Measurements from ENCODE around the gene TRMT44.

The TRMT44 gene

DNA sequence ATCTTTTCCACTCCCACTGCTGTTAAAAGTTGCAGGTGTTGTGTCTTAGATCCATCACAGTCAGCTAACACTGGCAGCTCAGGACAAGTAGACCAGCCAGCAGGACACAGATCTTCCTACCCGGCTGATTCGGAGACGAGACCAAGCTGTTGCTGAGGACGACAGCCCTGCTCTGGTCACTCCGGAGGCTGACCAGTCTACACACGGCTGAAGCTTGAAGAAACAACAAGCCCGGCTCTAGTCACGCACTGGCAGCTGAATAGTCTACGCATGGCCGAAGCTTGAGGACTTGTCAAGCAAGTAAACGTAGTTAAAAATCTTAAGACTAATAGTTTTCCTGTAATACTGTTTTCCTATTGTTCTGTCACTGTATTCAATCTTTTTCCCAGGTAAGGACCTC is 1.8 kb upstream of the TRMT44 start:
- no peak for TF ChIP-seq TAF1 (IDR thresholded peaks at IDR 0.05; ENCODE audit: low read depth)
- TF ChIP-seq EP300 (IDR thresholded peaks at IDR 0.05; ENCODE audit: borderline replicate concordance): no peak
- TF ChIP-seq, protein P1, sequence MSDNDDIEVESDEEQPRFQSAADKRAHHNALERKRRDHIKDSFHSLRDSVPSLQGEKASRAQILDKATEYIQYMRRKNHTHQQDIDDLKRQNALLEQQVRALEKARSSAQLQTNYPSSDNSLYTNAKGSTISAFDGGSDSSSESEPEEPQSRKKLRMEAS (IDR thresholded peaks at IDR 0.05): no peak
- TF ChIP-seq, protein P2, sequence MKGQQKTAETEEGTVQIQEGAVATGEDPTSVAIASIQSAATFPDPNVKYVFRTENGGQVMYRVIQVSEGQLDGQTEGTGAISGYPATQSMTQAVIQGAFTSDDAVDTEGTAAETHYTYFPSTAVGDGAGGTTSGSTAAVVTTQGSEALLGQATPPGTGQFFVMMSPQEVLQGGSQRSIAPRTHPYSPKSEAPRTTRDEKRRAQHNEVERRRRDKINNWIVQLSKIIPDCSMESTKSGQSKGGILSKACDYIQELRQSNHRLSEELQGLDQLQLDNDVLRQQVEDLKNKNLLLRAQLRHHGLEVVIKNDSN (IDR thresholded peaks at IDR 0.05): no peak
- TF ChIP-seq NFIC (IDR thresholded peaks at IDR 0.05): no peak
- no peak for TF ChIP-seq ZBTB7A (IDR thresholded peaks at IDR 0.05; ENCODE audit: low read depth)
- TF ChIP-seq FOXM1 (IDR thresholded peaks at IDR 0.05; ENCODE audit: borderline replicate concordance, low read depth): no peak
- TF ChIP-seq RAD21 (IDR thresholded peaks at IDR 0.05; ENCODE audit: low read depth): no peak
- no peak for TF ChIP-seq TCF12 (IDR thresholded peaks at IDR 0.05; ENCODE audit: low read depth)
- no peak for TF ChIP-seq CEBPB (IDR thresholded peaks at IDR 0.05)
- TF ChIP-seq TEAD4 (IDR thresholded peaks at IDR 0.05): no peak

DNA sequence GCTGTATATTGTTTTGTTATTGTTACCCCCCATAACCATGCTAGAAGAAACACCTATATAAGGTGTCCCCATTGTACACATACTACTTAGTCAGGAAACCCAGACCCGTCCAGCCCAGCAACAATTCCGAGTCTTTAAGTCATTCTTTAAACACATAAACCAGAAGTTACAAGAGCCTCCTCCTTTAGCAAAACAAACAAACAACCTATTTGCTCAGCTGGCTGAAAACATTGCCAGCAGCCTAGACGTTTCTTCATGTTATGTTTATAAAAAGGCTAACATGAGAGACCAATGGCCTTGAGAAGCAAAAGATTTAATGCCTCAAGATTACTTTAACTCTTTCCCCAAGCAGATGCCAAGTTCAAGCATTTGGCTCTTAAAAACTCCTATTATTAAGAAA is 1.4 kb upstream of the TRMT44 start:
- TF ChIP-seq, protein P1 (IDR thresholded peaks at IDR 0.05): no peak
- TF ChIP-seq, protein P2 (IDR thresholded peaks at IDR 0.05): no peak
- no peak for TF ChIP-seq TCF12 (IDR thresholded peaks at IDR 0.05; ENCODE audit: low read depth)
- no peak for TF ChIP-seq EP300 (IDR thresholded peaks at IDR 0.05; ENCODE audit: borderline replicate concordance)
- no peak for TF ChIP-seq EGR1 (IDR thresholded peaks at IDR 0.05)
- TF ChIP-seq, protein P3, sequence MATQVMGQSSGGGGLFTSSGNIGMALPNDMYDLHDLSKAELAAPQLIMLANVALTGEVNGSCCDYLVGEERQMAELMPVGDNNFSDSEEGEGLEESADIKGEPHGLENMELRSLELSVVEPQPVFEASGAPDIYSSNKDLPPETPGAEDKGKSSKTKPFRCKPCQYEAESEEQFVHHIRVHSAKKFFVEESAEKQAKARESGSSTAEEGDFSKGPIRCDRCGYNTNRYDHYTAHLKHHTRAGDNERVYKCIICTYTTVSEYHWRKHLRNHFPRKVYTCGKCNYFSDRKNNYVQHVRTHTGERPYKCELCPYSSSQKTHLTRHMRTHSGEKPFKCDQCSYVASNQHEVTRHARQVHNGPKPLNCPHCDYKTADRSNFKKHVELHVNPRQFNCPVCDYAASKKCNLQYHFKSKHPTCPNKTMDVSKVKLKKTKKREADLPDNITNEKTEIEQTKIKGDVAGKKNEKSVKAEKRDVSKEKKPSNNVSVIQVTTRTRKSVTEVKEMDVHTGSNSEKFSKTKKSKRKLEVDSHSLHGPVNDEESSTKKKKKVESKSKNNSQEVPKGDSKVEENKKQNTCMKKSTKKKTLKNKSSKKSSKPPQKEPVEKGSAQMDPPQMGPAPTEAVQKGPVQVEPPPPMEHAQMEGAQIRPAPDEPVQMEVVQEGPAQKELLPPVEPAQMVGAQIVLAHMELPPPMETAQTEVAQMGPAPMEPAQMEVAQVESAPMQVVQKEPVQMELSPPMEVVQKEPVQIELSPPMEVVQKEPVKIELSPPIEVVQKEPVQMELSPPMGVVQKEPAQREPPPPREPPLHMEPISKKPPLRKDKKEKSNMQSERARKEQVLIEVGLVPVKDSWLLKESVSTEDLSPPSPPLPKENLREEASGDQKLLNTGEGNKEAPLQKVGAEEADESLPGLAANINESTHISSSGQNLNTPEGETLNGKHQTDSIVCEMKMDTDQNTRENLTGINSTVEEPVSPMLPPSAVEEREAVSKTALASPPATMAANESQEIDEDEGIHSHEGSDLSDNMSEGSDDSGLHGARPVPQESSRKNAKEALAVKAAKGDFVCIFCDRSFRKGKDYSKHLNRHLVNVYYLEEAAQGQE (IDR thresholded peaks at IDR 0.05; ENCODE audit: low read depth): no peak
- no peak for TF ChIP-seq FOXM1 (IDR thresholded peaks at IDR 0.05; ENCODE audit: borderline replicate concordance, low read depth)
- TF ChIP-seq RAD21 (IDR thresholded peaks at IDR 0.05; ENCODE audit: low read depth): no peak
- no peak for TF ChIP-seq CEBPB (IDR thresholded peaks at IDR 0.05)
- TF ChIP-seq TAF1 (IDR thresholded peaks at IDR 0.05; ENCODE audit: low read depth): no peak
- TF ChIP-seq CREB1 (IDR thresholded peaks at IDR 0.05; ENCODE audit: low read depth): no peak
- TF ChIP-seq TEAD4 (IDR thresholded peaks at IDR 0.05): no peak
- no peak for TF ChIP-seq YY1 (IDR thresholded peaks at IDR 0.05; ENCODE audit: low read depth)
- no peak for TF ChIP-seq NFIC (IDR thresholded peaks at IDR 0.05)
- no peak for TF ChIP-seq ZBTB7A (IDR thresholded peaks at IDR 0.05; ENCODE audit: low read depth)

DNA sequence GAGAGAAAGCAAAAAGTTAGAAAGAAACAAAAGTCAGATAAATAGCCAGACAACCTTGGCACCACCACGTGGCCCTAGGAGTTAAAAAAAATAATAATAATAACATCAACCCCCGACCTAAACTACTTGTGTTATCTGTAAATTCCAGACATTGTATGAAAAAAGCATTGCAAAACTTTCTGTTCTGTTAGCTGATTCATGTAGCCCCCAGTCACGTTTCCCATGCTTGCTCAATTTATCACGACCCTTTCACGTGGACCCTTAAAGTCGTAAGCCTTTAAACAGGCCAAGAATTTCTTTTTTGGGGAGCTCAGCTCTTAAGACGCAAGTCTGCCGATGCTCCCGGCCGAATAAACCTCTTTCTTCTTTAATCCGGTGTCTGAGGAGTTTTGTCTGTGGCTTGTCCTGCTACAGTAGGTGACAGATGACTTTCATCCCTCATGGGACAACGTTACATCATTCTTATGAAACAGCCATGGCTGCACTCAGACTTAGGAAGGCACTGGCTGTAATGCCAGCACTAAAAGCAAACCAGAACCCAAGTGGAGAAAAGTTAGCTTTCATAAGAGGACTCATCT is 574 bp upstream of the TRMT44 start:
- TF ChIP-seq EGR1 (IDR thresholded peaks at IDR 0.05): no peak

DNA sequence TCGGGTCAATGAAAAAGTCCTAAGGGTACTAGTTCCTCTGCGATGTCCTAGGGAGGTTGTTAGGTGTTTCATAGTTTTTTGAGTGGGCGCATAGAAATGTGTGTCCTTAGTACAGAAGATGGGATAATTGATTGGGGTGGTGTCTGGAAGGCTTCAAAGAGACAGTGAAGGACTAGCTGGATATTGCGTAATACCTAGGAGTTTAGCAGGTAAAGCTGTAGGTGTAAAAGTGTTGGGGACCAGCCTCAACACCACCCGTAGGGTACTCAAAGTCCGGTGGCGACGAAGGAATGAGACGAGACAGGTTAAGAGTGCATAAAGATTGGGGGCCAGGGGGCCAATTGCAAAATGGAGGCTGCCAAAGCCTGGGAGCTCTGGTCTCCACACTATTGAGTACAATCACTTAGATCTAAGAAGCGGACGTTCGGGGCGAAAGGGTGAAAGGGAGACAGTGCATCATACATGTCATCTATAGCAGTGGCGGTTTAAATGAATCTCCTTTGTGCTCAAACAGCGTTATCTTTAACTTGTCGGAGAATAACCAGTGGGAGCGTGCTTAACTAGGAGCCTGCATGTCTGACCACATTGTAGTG is 1.0 kb downstream of the TRMT44 start:
- TF ChIP-seq CEBPB (IDR thresholded peaks at IDR 0.05) (peak; percentile 94), YY1 (IDR thresholded peaks at IDR 0.05; ENCODE audit: low read depth) (no peak)

DNA sequence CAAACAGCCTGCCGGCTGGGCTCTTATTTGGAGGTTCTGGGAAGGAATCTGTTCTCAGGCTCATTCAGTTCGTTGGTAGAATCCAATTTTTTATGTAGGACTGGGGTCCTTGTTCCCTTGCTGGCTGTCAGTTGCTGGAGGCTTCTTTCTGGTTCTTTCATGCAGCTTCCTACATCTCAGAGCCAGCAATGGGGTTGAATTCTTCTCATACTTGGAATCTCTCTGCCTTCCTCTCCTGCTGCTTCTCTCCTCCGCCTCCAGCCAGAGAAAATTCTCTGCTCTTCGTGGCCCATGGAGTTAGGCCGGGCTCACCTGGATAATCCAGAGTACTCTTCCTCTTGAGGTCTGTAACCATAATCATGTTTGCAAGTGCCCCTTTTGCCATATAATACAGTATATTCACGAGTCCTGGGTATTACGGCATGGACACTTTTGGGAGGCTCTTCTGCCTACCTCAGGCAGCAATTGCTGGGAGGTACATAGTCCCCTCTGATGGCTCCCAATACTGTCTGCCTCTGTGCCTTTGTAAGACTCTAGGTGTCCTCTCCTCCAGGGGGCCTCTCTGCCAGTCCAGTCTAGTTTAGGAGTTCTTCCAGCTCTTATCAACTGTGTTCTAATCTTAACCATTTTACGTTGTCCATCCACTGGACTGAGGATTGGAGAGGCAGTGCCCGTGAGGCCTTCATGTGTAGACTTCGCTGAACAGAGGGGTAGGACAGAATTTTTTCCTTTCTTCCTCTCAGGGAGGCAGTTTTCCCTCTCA is 2.2 kb downstream of the TRMT44 start:
- TF ChIP-seq TCF12 (IDR thresholded peaks at IDR 0.05; ENCODE audit: low read depth) (no peak), FOXM1 (IDR thresholded peaks at IDR 0.05; ENCODE audit: borderline replicate concordance, low read depth) (no peak), NFIC (IDR thresholded peaks at IDR 0.05) (no peak), CREB1 (IDR thresholded peaks at IDR 0.05; ENCODE audit: low read depth) (no peak), TAF1 (IDR thresholded peaks at IDR 0.05; ENCODE audit: low read depth) (no peak), ZBTB7A (IDR thresholded peaks at IDR 0.05; ENCODE audit: low read depth) (no peak), EGR1 (IDR thresholded peaks at IDR 0.05) (no peak)
- TF ChIP-seq, protein P1 (IDR thresholded peaks at IDR 0.05): no peak
- TF ChIP-seq, protein P2 (IDR thresholded peaks at IDR 0.05): no peak

DNA sequence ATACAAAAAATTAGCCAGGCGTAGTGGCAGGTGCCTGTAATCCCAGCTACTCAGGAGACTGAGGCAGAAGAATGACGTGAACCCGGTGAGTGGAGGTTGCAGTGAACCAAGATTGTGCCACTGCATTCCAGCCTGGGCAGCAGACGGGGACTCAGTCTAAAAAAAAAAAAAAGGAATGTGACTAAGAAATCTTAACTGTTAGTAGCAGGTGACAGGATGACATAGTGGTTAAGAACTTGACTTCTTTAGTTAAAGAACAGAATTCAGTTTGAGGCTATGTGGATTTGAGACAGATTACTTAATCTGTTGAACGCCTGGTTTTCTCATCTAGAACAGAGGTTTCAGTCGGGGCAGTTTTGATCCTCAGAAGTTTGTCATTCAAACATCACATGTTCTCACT is 3.2 kb downstream of the TRMT44 start:
- TF ChIP-seq ZBTB7A (IDR thresholded peaks at IDR 0.05; ENCODE audit: low read depth) (no peak), NFIC (IDR thresholded peaks at IDR 0.05) (no peak), TCF12 (IDR thresholded peaks at IDR 0.05; ENCODE audit: low read depth) (no peak), EGR1 (IDR thresholded peaks at IDR 0.05) (no peak), CEBPB (IDR thresholded peaks at IDR 0.05) (no peak), RAD21 (IDR thresholded peaks at IDR 0.05; ENCODE audit: low read depth) (no peak), TEAD4 (IDR thresholded peaks at IDR 0.05) (no peak)
- TF ChIP-seq, protein P2 (IDR thresholded peaks at IDR 0.05): no peak
- TF ChIP-seq, protein P3 (IDR thresholded peaks at IDR 0.05; ENCODE audit: low read depth): no peak
